Ishikawa (cell line): Measurements from ENCODE around the gene CCL27.

Experiments used
- CEBPB ChIP-seq: IDR thresholded peaks from 2 replicates; pipeline ENCODE4 v1.6.1; 2012
- CREB1 ChIP-seq: IDR thresholded peaks from 2 replicates; pipeline ENCODE4 v1.6.1; 2012; ENCODE audit warnings: low read depth
- EP300 ChIP-seq: IDR thresholded peaks from 2 replicates; pipeline ENCODE4 v1.6.1; 2012; ENCODE audit warnings: borderline replicate concordance
- FOXM1 ChIP-seq: IDR thresholded peaks from 2 replicates; pipeline ENCODE4 v1.6.1; 2012; ENCODE audit warnings: low read depth, borderline replicate concordance
- NFIC ChIP-seq: IDR thresholded peaks from 2 replicates; pipeline ENCODE4 v1.6.1; 2012
- RAD21 ChIP-seq: IDR thresholded peaks from 2 replicates; pipeline ENCODE4 v1.6.1; 2012; ENCODE audit warnings: low read depth
- TAF1 ChIP-seq: IDR thresholded peaks from 2 replicates; pipeline ENCODE4 v1.6.1; 2012; ENCODE audit warnings: low read depth, mild to moderate bottlenecking
- YY1 ChIP-seq: IDR thresholded peaks from 2 replicates; pipeline ENCODE4 v1.6.1; 2012; ENCODE audit warnings: low read depth
- ZBTB7A ChIP-seq: IDR thresholded peaks from 2 replicates; pipeline ENCODE4 v1.6.1; 2012; ENCODE audit warnings: low read depth
- TF ChIP-seq, protein P1 (sequence below): IDR thresholded peaks from 2 replicates; pipeline ENCODE4 v1.6.1; 2012
- TF ChIP-seq, protein P2 (sequence below): IDR thresholded peaks from 2 replicates; pipeline ENCODE4 v1.6.1; 2012; ENCODE audit warnings: low read depth, mild to moderate bottlenecking

DNA sequence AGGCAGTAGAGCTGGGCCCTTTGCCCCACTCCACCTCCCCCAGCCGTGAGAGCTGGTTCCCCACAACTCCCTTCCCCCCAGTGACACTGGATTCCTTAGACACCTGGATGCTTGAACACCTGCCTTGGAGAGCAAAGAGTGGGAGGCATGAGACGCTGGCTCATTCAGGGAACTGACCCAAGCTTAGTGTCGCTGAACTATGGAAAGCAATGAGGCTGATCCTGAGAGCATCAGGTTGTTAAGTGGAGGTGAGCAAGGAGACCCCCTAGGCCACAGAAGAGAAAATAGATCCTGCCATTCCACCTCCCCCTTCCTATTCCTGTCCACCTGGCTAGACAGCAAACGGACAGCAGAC lies 26.6 kb upstream of the CCL27 start:
- TF ChIP-seq, protein P1, sequence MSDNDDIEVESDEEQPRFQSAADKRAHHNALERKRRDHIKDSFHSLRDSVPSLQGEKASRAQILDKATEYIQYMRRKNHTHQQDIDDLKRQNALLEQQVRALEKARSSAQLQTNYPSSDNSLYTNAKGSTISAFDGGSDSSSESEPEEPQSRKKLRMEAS, result no peak
- TF ChIP-seq RAD21 (no peak), CEBPB (no peak), EP300 (no peak), FOXM1 (no peak), TAF1 (no peak), NFIC (no peak), CREB1 (no peak), ZBTB7A (no peak), YY1 (no peak)
- TF ChIP-seq, protein P2, sequence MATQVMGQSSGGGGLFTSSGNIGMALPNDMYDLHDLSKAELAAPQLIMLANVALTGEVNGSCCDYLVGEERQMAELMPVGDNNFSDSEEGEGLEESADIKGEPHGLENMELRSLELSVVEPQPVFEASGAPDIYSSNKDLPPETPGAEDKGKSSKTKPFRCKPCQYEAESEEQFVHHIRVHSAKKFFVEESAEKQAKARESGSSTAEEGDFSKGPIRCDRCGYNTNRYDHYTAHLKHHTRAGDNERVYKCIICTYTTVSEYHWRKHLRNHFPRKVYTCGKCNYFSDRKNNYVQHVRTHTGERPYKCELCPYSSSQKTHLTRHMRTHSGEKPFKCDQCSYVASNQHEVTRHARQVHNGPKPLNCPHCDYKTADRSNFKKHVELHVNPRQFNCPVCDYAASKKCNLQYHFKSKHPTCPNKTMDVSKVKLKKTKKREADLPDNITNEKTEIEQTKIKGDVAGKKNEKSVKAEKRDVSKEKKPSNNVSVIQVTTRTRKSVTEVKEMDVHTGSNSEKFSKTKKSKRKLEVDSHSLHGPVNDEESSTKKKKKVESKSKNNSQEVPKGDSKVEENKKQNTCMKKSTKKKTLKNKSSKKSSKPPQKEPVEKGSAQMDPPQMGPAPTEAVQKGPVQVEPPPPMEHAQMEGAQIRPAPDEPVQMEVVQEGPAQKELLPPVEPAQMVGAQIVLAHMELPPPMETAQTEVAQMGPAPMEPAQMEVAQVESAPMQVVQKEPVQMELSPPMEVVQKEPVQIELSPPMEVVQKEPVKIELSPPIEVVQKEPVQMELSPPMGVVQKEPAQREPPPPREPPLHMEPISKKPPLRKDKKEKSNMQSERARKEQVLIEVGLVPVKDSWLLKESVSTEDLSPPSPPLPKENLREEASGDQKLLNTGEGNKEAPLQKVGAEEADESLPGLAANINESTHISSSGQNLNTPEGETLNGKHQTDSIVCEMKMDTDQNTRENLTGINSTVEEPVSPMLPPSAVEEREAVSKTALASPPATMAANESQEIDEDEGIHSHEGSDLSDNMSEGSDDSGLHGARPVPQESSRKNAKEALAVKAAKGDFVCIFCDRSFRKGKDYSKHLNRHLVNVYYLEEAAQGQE, result no peak
